RWPE2 (cell line): ENCODE results near the gene HERPUD2.
"Not testable (repeated sequence)": the region's sequence is repeated elsewhere in the genome, so short reads cannot be mapped to it uniquely, and the experiment has no call there.

ENCODE experiments used
- ATAC-seq: fragments of 200-7000 bp; cut with Tn5 transposase; 3 replicates; pipeline ENCODE4 v1.9.1; 2021; ENCODE audit warnings: low read depth
- DNase-seq: peaks from one replicate; pipeline ENCODE4 v3.0.0-alpha.2; 2020; ENCODE audit warnings: low spot score
- H3K27ac ChIP-seq: fragments of 450-650 bp; 2 replicates; pipeline ENCODE4 v1.5.1; 2017; ENCODE audit warnings: mild to moderate bottlenecking; ENCODE audit not compliant: poor library complexity, severe bottlenecking
- H3K27me3 ChIP-seq: fragments of 250-450 bp; sonication (Bioruptor Pico); 2 replicates; pipeline ENCODE4 v1.5.1; 2021; ENCODE audit warnings: mild to moderate bottlenecking, moderate library complexity; ENCODE audit not compliant: insufficient read depth, poor library complexity, severe bottlenecking
- H3K36me3 ChIP-seq: fragments of 250-450 bp; sonication (Bioruptor Pico); 2 replicates; pipeline ENCODE4 v1.5.1; 2020; ENCODE audit warnings: low read depth, mild to moderate bottlenecking, moderate library complexity
- H3K4me1 ChIP-seq: fragments of 250-450 bp; sonication (Bioruptor Pico); 2 replicates; pipeline ENCODE4 v1.5.1; 2021; ENCODE audit warnings: mild to moderate bottlenecking, moderate library complexity; ENCODE audit not compliant: insufficient read depth, poor library complexity, severe bottlenecking
- H3K4me3 ChIP-seq: fragments of 250-450 bp; sonication (Bioruptor Pico); 2 replicates; pipeline ENCODE4 v1.5.1; 2021; ENCODE audit warnings: mild to moderate bottlenecking, moderate library complexity; ENCODE audit not compliant: severe bottlenecking
- H3K9me3 ChIP-seq: fragments of 250-450 bp; sonication (Bioruptor Pico); 2 replicates; pipeline ENCODE4 v1.5.1; 2021; ENCODE audit warnings: mild to moderate bottlenecking, moderate library complexity; ENCODE audit not compliant: severe bottlenecking
- TF ChIP-seq, protein P1 (sequence below): fragments of 450-650 bp; IDR thresholded peaks from one replicate; pipeline ENCODE4 v1.5.1; 2017; ENCODE audit warnings: mild to moderate bottlenecking, moderate library complexity; ENCODE audit not compliant: poor library complexity, severe bottlenecking

The HERPUD2 gene

GRCh38 chr7:35695473-35695850 is 527 bp upstream of the HERPUD2 start:
- peak overlapping the region; percentile 68 for H3K27ac ChIP-seq
- ATAC-seq (no peak), DNase-seq (no peak)

GRCh38 chr7:35694161-35694783 is 663 bp downstream of the HERPUD2 start:
- DNase-seq (no peak), ATAC-seq (peak; percentile 28)
- Histone ChIP-seq H3K4me1 (peaks cover 33% of the 10 kb centered on the region), H3K9me3 (no peaks in the 10 kb centered on the region), H3K27me3 (no peaks in the 10 kb centered on the region), H3K4me3 (peak overlapping the region; percentile 47), H3K27ac (peak overlapping the region; percentile 68), H3K36me3 (peaks cover 21% of the 10 kb centered on the region)
- TF ChIP-seq, protein P1, sequence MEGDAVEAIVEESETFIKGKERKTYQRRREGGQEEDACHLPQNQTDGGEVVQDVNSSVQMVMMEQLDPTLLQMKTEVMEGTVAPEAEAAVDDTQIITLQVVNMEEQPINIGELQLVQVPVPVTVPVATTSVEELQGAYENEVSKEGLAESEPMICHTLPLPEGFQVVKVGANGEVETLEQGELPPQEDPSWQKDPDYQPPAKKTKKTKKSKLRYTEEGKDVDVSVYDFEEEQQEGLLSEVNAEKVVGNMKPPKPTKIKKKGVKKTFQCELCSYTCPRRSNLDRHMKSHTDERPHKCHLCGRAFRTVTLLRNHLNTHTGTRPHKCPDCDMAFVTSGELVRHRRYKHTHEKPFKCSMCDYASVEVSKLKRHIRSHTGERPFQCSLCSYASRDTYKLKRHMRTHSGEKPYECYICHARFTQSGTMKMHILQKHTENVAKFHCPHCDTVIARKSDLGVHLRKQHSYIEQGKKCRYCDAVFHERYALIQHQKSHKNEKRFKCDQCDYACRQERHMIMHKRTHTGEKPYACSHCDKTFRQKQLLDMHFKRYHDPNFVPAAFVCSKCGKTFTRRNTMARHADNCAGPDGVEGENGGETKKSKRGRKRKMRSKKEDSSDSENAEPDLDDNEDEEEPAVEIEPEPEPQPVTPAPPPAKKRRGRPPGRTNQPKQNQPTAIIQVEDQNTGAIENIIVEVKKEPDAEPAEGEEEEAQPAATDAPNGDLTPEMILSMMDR: no peak

More at GRCh38 chr7:35695473-35695850, 527 bp upstream of the HERPUD2 start:
- peaks cover 16% of the 10 kb centered on the region for H3K36me3 ChIP-seq
- TF ChIP-seq, protein P1: no peak
- H3K27me3 ChIP-seq: no peaks in the 10 kb centered on the region
- no peaks in the 10 kb centered on the region for H3K9me3 ChIP-seq
- peak overlapping the region; percentile 47 for H3K4me3 ChIP-seq
- H3K4me1 ChIP-seq: peaks cover 33% of the 10 kb centered on the region

DNA sequence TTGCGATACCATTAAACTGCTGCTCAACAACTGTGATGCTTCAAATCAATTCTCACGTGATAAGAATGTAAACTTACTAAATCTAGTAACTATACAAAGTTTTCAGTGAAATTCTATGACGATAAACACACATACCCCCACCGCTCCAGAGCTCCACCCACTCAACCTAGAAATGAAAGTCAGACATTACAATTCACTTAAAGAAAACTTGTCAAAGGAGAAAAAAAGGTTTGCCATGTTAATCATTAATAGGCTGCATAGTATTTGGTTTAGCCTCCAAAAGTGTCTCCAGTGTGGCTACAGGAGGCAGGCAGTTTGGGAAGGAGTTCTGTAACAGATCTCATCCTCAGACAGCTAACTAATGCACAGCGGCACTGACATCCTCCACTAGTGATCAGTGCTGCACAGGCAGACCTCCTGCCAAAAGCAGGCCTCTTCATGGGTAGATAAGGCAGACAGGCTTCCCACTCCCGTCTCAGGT is 3.1 kb downstream of the HERPUD2 start:
- TF ChIP-seq, protein P1: no peak
- Histone ChIP-seq H3K27me3 (no peaks in the 10 kb centered on the region), H3K36me3 (peaks cover 17% of the 10 kb centered on the region), H3K4me1 (peaks cover 22% of the 10 kb centered on the region), H3K9me3 (no peaks in the 10 kb centered on the region), H3K27ac (no peak overlapping the region), H3K4me3 (no peak overlapping the region)
- no peak for ATAC-seq
- no peak for DNase-seq

DNA sequence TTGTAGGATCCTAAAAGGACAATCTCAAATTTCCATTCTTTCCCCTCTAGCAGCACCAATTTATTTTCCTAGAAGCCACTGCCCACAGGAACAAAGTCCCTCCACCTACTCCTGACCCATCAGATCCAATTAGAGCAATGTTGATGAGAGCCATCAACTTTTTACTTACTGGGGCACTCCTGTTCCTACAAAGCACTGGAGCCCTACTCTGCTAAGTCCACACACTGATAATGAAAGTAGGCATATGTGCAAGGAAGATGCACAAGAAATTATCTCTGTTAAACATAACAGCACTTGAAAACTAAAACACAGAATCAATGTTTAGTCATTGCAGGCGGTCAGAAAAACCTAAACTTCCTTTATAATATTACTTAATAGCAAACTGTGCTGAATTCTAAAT is 3.6 kb downstream of the HERPUD2 start:
- TF ChIP-seq, protein P1: no peak
- ATAC-seq: no peak
- no peaks in the 10 kb centered on the region for H3K27me3 ChIP-seq
- H3K36me3 ChIP-seq: peaks cover 12% of the 10 kb centered on the region
- H3K27ac ChIP-seq: no peak overlapping the region
- no peaks in the 10 kb centered on the region for H3K9me3 ChIP-seq
- no peak overlapping the region for H3K4me3 ChIP-seq
- no peak for DNase-seq
- H3K4me1 ChIP-seq: peaks cover 19% of the 10 kb centered on the region

DNA sequence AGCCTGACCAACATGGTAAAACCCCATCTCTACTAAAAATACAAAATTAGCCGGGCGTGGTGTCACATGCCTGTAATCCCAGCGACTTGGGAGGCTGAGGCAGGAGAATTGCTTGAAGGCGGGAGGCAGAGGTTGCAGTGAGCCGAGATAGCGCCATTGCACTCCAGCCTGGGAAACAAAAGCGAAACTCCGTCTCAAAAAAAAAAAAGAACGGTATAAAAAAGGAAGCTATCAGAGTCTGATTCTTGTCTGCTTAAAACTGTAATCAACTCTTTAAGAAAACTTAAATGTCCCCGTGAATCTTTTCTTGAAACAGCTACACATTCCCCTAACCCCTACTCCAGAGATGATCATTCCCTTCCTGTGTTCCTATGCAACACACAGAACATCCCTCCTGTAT is 4.3 kb downstream of the HERPUD2 start:
- DNase-seq, H3K9me3 ChIP-seq, H3K27ac ChIP-seq, ATAC-seq, H3K4me3 ChIP-seq, H3K27me3 ChIP-seq: not testable (repeated sequence)
- H3K36me3 ChIP-seq: peaks cover 13% of the 10 kb centered on the region
- H3K4me1 ChIP-seq: peaks cover 19% of the 10 kb centered on the region
